Panc1 (cell line): Measurements from ENCODE around the gene POLR2C.

Experiments used
- CTCF ChIP-seq: fragments of 450-650 bp; IDR thresholded peaks from 2 replicates; pipeline ENCODE4 v1.5.1; 2017; ENCODE audit warnings: mild to moderate bottlenecking
- POLR2AphosphoS5 ChIP-seq: IDR thresholded peaks from 2 replicates; pipeline ENCODE4 v1.6.1; 2012; ENCODE audit warnings: mild to moderate bottlenecking, low read depth, low read length, moderate library complexity

GRCh38 chr16:57485916-57486857 is 23.7 kb downstream of the POLR2C start, which contains the start of gene DOK4:
- TF ChIP-seq CTCF (no peak), POLR2AphosphoS5 (no peak)
